Erythroblast (primary cell): ENCODE data around the gene NPHP4.

Experiments used
- GATA1 ChIP-seq: IDR thresholded peaks from 2 replicates; pipeline ENCODE4 v1.6.1; 2011; ENCODE audit warnings: low read depth, mild to moderate bottlenecking, control low read depth, low read length, moderate library complexity
- POLR2A ChIP-seq: IDR thresholded peaks from 2 replicates; pipeline ENCODE4 v1.6.1; 2011; ENCODE audit warnings: mild to moderate bottlenecking, low read length

DNA sequence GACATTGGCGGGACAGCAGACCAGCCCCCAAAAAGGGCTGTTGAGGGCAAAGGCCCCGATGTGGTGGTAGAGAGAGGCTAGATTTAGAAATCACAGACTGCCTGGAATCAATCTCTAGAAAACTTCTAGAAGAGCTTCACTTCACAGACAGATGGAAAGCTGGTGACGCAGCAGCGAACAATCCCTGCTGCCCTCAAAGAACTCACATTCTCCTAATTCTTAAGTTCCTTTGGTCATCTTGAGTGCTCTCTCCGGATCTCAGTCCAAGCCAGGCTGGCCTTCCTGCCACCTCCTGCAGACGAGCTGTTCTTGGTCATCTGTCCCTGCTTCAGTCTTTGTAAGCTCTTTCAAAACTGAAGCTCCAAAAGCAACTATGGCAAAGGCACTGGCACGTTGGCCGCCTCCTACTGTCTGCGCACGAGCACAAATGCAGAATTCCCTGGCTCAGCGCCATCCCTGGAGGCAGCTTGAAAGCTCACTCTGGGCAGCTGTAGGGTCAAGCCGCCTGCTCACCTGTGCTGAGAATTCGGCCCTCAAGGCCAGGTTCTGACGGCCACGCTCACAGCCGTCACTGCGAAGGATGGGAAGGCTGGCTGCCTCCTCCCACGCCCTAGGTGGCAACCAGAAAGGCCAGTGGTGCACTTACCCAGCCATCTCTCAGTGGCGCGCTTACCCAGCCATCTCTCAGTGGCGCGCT is 110.6 kb downstream of the NPHP4 start:
- TF ChIP-seq POLR2A (no peak), GATA1 (no peak)
